Hindlimb muscle (tissue), 1 donor: ENCODE results near the gene KRT6A. TPM values are rescaled to one million over a fixed set of nuclear protein-coding genes. Genes with fewer than 3 reads are reported as not detected.

Experiments
- polyA plus RNA-seq: library from polyadenylated mRNA; unstranded; fragments of 120-200 nt; gene quantifications from one replicate; pipeline ENCODE4 v1.2.1, GENCODE V29; 2013; ENCODE audit not compliant: insufficient read length

Gene KRT6A
- polyA plus RNA-seq, 1 donor: 1.3 TPM

Other genes with a start within 250 kb of the KRT6A start
- 0.19 TPM for gene KRT86, start 218.6 kb downstream of the KRT6A start, polyA plus RNA-seq
- 0.14 TPM for gene KRT81, start 201.7 kb downstream of the KRT6A start, polyA plus RNA-seq
- not detected for gene KRT83, start 171.9 kb downstream of the KRT6A start, polyA plus RNA-seq
- not detected for gene KRT85, start 125.8 kb downstream of the KRT6A start, polyA plus RNA-seq
- gene KRT84, start 107.6 kb downstream of the KRT6A start, polyA plus RNA-seq: not detected
- gene KRT82, start 86.9 kb downstream of the KRT6A start, polyA plus RNA-seq: not detected
- not detected for gene KRT75, start 58.9 kb downstream of the KRT6A start, polyA plus RNA-seq
- 0.25 TPM for gene KRT6B, start 41.1 kb downstream of the KRT6A start, polyA plus RNA-seq
- not detected for gene KRT6C, start 19.5 kb downstream of the KRT6A start, polyA plus RNA-seq
- 12.2 TPM for gene KRT5, start 27.1 kb upstream of the KRT6A start, polyA plus RNA-seq
- gene KRT71, start 59.9 kb upstream of the KRT6A start, polyA plus RNA-seq: not detected
- not detected for gene KRT74, start 80.6 kb upstream of the KRT6A start, polyA plus RNA-seq
- gene KRT72, start 108.2 kb upstream of the KRT6A start, polyA plus RNA-seq: not detected
- not detected for gene KRT73, start 125.3 kb upstream of the KRT6A start, polyA plus RNA-seq
- gene KRT2, start 159.0 kb upstream of the KRT6A start, polyA plus RNA-seq: 0.08 TPM
- 20.8 TPM for gene KRT1, start 187.2 kb upstream of the KRT6A start, polyA plus RNA-seq
- 0.32 TPM for gene KRT77, start 210.3 kb upstream of the KRT6A start, polyA plus RNA-seq